HepG2 (cell line): ENCODE data around the gene ANKRD29. TPM values are rescaled to one million over a fixed set of nuclear protein-coding genes. Genes with fewer than 3 reads are reported as not detected.

Experiments used
- DZIP1 ChIP-seq: sonication (generic); formaldehyde crosslinking; IDR thresholded peaks from 2 replicates; pipeline ENCODE4 v1.5.0; 2020; ENCODE audit warnings: mild to moderate bottlenecking, missing genetic modification reagents
- HIVEP1 ChIP-seq: sonication (generic); formaldehyde crosslinking; IDR thresholded peaks from 2 replicates; pipeline ENCODE4 v1.4.0; 2020; ENCODE audit warnings: mild to moderate bottlenecking, missing genetic modification reagents
- RBFOX2 ChIP-seq: fragments of 200-400 bp; formaldehyde crosslinking; IDR thresholded peaks from 2 replicates; pipeline ENCODE4 v1.6.1; 2017; ENCODE audit warnings: low read depth, mild to moderate bottlenecking, low read length
- SNAPC4 ChIP-seq: sonication (generic); formaldehyde crosslinking; IDR thresholded peaks from 2 replicates; pipeline ENCODE4 v1.4.0; 2020; ENCODE audit warnings: mild to moderate bottlenecking, missing genetic modification reagents
- TBX3 ChIP-seq: fragments of 450-650 bp; IDR thresholded peaks from 2 replicates; pipeline ENCODE4 v1.6.1; 2017; ENCODE audit warnings: antibody characterized with exemption, mild to moderate bottlenecking, inconsistent platforms, borderline replicate concordance
- TCF12 ChIP-seq, 2 experiments: fragments of 450-650 bp in 1 of 2; sonication (generic) in 1 of 2; formaldehyde crosslinking in 1 of 2; IDR thresholded peaks; 2 replicates each; pipeline versions ENCODE4 v1.6.1 to v1.8.0; 2017 to 2022; ENCODE audit warnings: antibody characterized with exemption in 1 of 2, mild to moderate bottlenecking in 1 of 2, missing genetic modification reagents in 1 of 2, moderate library complexity in 1 of 2
- YEATS2 ChIP-seq: sonication (generic); formaldehyde crosslinking; IDR thresholded peaks from 2 replicates; pipeline ENCODE4 v1.4.0; 2020; ENCODE audit warnings: missing genetic modification reagents, borderline replicate concordance
- ZBTB33 ChIP-seq: sonication (generic); formaldehyde crosslinking; IDR thresholded peaks from 2 replicates; pipeline ENCODE4 v1.4.0; 2020; ENCODE audit warnings: missing genetic modification reagents
- ZEB1 ChIP-seq: IDR thresholded peaks from 2 replicates; pipeline ENCODE4 v1.6.1; 2012; ENCODE audit warnings: mild to moderate bottlenecking, low read depth, inconsistent platforms; ENCODE audit not compliant: insufficient replicate concordance
- ZFAT ChIP-seq: sonication (generic); formaldehyde crosslinking; conservative IDR thresholded peaks from 2 replicates; pipeline ENCODE4 v1.8.1; 2023; ENCODE audit warnings: missing genetic modification reagents, inconsistent platforms
- ZKSCAN8 ChIP-seq: IDR thresholded peaks from 2 replicates; pipeline ENCODE4 v1.6.1; 2016; ENCODE audit warnings: borderline replicate concordance, missing genetic modification reagents, missing compliant biosample characterization
- ZNF281 ChIP-seq: sonication (generic); formaldehyde crosslinking; IDR thresholded peaks from 2 replicates; pipeline ENCODE4 v1.4.0; 2020; ENCODE audit warnings: missing genetic modification reagents, borderline replicate concordance
- ZNF335 ChIP-seq: sonication (generic); formaldehyde crosslinking; IDR thresholded peaks from 2 replicates; pipeline ENCODE4 v1.4.0; 2020; ENCODE audit warnings: missing genetic modification reagents
- ZNF816 ChIP-seq: sonication (generic); formaldehyde crosslinking; IDR thresholded peaks from 2 replicates; pipeline ENCODE4 v1.8.0; 2022; ENCODE audit warnings: missing genetic modification reagents, mild to moderate bottlenecking, borderline replicate concordance
- polyA plus RNA-seq, 8 experiments: library from polyadenylated mRNA; depleted of rRNA in 3 of 8; stranded (reverse) in 7 of 8; unstranded in 1 of 8; fragments of >200 nt; fragmentation: Illumina TruSeq in 4 of 8; extraction: Trizol in 4 of 8; gene quantifications; 2 replicates each; pipeline versions ENCODE4 v1.2.1 to v1.2.3, GENCODE V29; 2011 to 2016; ENCODE audit warnings: low read depth in 4 of 8, missing spikeins in 1 of 8, mixed read lengths in 1 of 8; ENCODE audit not compliant: insufficient read depth in 1 of 8
- total RNA-seq, 5 experiments: library from RNA; depleted of rRNA; stranded (reverse); fragments of >200 nt; fragmentation: Illumina TruSeq; extraction: Trizol; gene quantifications; 2 replicates each; pipeline ENCODE4 v1.2.3, GENCODE V29; 2016; ENCODE audit warnings: low read depth in 1 of 5
- TF ChIP-seq, protein P1 (sequence below): sonication (generic); formaldehyde crosslinking; IDR thresholded peaks from 2 replicates; pipeline ENCODE4 v1.5.0; 2020; ENCODE audit warnings: missing genetic modification reagents

ANKRD29 gene
- total and polyA plus RNA-seq, 2 of the 13 experiments (the other 11 are each of a cell fraction or from before 2014, with no cell fraction given), result not detected

DNA sequence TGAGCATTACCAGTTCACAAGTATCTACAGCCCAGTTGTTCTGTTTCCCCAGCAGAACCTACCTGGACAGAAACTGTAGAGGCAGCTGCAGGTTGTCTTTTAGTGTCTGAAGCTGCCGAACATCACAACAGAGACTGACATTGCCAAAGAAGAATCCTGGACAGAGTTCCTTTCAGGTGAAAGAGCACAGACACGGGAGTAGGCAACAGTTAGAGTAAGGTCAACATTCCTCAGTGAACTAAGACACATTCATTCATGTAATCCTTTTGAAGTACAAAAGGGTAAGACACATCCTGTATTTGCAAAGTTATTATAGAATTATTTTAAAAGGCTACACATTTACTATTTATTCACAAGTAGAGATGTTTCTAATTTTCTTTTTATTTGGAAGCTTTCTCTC is 90.7 kb downstream of the ANKRD29 start (continued):
- TF ChIP-seq SNAPC4 (CRISPR knock-in tag), result no peak
- no peak for TF ChIP-seq TBX3
- no peak for TF ChIP-seq ZNF816
- no peak for TF ChIP-seq ZNF335
- TF ChIP-seq, protein P1, sequence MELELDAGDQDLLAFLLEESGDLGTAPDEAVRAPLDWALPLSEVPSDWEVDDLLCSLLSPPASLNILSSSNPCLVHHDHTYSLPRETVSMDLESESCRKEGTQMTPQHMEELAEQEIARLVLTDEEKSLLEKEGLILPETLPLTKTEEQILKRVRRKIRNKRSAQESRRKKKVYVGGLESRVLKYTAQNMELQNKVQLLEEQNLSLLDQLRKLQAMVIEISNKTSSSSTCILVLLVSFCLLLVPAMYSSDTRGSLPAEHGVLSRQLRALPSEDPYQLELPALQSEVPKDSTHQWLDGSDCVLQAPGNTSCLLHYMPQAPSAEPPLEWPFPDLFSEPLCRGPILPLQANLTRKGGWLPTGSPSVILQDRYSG (CRISPR knock-in tag), result no peak
- TF ChIP-seq ZKSCAN8 (CRISPR knock-in tag), result peak; percentile 49; the same call in 1 of the 2 replicates
- TF ChIP-seq HIVEP1 (CRISPR knock-in tag), result no peak
- TF ChIP-seq RBFOX2, result 0 out of 2 replicates have a peak, but pooled peaks have one; percentile 18
- TF ChIP-seq ZNF281, result no peak
- TF ChIP-seq ZFAT (CRISPR knock-in tag), result no peak
- no peak for TF ChIP-seq ZBTB33
- TF ChIP-seq TCF12 (IDR thresholded peaks at IDR 0.05), result no peak
- TF ChIP-seq TCF12 (CRISPR knock-in tag; IDR thresholded peaks at IDR 0.05), result no peak
- no peak for TF ChIP-seq YEATS2 (CRISPR knock-in tag)
- no peak for TF ChIP-seq ZEB1
- no peak for TF ChIP-seq DZIP1 (CRISPR knock-in tag)
